Jurkat, Clone E6-1 (cell line): ENCODE measurements around the gene IL6.

Experiments
- DNase-seq: peaks from one replicate; pipeline ENCODE4 v3.0.0-alpha.2; 2011; ENCODE audit warnings: low read depth, low spot score
- H3K4me3 ChIP-seq: 2 replicates; pipeline ENCODE4 v1.5.1; 2011; ENCODE audit warnings: mild to moderate bottlenecking, low read length, control low read depth, moderate library complexity

IL6 gene

DNA sequence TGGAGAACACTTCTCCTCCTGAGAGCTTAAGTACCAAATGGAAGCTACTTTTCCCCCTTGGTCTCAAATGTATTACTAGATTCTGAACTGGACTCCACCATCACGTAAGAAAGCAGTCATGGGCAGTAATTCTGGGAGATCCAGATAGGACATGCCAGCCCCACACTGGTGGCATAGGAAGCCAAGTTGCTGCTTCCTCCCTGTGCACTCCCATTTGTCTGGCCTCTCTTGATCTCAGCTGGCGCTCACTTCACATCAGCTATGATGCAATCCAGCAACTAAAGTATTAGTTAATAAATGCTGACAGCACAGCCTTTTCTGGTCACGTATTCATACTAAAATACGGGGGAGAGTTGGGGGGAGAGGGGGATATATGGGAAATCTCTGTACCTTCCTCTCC is 3.4 kb upstream of the IL6 start:
- DNase-seq, result no peak
- H3K4me3 ChIP-seq, result no peak overlapping the region

GRCh38 chr7:22724861-22725260 is 2.1 kb upstream of the IL6 start:
- no peak for DNase-seq
- no peak overlapping the region for H3K4me3 ChIP-seq

DNA sequence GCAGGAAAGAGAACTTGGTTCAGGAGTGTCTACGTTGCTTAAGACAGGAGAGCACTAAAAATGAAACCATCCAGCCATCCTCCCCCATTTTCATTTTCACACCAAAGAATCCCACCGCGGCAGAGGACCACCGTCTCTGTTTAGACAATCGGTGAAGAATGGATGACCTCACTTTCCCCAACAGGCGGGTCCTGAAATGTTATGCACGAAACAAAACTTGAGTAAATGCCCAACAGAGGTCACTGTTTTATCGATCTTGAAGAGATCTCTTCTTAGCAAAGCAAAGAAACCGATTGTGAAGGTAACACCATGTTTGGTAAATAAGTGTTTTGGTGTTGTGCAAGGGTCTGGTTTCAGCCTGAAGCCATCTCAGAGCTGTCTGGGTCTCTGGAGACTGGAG is 1.4 kb upstream of the IL6 start:
- no peak overlapping the region for H3K4me3 ChIP-seq
- no peak for DNase-seq

GRCh38 chr7:22726345-22726906 is 574 bp upstream of the IL6 start:
- no peak overlapping the region for H3K4me3 ChIP-seq

GRCh38 chr7:22727714-22728035 is 675 bp downstream of the IL6 start:
- no peak for DNase-seq
- no peak overlapping the region for H3K4me3 ChIP-seq

More at GRCh38 chr7:22726345-22726906, 574 bp upstream of the IL6 start:
- DNase-seq, result peak; percentile 38

DNA sequence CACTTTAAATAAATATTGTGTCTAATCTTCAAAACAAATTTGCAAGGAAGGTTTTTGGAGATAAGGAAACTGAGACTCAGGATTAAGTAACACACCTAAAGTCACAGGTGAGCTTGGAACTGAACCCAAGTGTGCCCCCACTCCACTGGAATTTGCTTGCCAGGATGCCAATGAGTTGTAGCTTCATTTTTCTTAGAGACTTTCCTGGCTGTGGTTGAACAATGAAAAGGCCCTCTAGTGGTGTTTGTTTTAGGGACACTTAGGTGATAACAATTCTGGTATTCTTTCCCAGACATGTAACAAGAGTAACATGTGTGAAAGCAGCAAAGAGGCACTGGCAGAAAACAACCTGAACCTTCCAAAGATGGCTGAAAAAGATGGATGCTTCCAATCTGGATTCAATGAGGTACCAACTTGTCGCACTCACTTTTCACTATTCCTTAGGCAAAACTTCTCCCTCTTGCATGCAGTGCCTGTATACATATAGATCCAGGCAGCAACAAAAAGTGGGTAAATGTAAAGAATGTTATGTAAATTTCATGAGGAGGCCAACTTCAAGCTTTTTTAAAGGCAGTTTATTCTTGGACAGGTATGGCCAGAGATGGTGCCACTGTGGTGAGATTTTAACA is 1.5 kb downstream of the IL6 start:
- no peak overlapping the region for H3K4me3 ChIP-seq
- DNase-seq, result no peak

DNA sequence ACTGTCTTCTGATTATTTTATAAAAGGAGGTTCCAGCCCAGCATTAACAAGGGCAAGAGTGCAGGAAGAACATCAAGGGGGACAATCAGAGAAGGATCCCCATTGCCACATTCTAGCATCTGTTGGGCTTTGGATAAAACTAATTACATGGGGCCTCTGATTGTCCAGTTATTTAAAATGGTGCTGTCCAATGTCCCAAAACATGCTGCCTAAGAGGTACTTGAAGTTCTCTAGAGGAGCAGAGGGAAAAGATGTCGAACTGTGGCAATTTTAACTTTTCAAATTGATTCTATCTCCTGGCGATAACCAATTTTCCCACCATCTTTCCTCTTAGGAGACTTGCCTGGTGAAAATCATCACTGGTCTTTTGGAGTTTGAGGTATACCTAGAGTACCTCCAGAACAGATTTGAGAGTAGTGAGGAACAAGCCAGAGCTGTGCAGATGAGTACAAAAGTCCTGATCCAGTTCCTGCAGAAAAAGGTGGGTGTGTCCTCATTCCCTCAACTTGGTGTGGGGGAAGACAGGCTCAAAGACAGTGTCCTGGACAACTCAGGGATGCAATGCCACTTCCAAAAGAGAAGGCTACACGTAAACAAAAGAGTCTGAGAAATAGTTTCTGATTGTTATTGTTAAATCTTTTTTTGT is 2.3 kb downstream of the IL6 start:
- no peak overlapping the region for H3K4me3 ChIP-seq
- DNase-seq, result no peak

- DNase-seq, result no peak
- no peak overlapping the region for H3K4me3 ChIP-seq
These were observed 3.2 kb downstream of the IL6 start for GRCh38 chr7:22730066-22730710.

DNA sequence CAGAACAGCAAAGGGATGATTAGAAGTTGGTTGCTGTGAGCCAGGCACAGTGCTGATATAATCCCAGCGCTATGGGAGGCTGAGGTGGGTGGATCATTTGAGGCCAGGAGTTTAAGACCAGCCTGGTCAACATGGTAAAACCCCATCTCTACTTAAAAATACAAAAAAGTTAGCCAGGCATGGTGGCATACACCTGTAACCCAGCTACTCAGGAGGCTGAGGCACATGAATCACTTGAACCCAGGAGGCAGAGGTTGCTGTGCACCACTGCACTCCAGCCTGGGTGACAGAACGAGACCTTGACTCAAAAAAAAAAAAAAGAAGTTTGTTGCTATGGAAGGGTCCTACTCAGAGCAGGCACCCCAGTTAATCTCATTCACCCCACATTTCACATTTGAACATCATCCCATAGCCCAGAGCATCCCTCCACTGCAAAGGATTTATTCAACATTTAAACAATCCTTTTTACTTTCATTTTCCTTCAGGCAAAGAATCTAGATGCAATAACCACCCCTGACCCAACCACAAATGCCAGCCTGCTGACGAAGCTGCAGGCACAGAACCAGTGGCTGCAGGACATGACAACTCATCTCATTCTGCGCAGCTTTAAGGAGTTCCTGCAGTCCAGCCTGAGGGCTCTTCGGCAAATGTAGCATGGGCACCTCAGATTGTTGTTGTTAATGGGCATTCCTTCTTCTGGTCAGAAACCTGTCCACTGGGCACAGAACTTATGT is 4.1 kb downstream of the IL6 start:
- H3K4me3 ChIP-seq, result no peak overlapping the region
- no peak for DNase-seq

DNA sequence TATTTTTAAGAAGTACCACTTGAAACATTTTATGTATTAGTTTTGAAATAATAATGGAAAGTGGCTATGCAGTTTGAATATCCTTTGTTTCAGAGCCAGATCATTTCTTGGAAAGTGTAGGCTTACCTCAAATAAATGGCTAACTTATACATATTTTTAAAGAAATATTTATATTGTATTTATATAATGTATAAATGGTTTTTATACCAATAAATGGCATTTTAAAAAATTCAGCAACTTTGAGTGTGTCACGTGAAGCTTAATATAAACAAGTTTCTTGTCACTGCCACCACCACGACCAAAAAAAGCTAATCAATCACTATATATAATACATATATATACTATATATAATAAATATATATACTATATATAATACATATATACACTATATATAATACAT is 4.8 kb downstream of the IL6 start:
- no peak for DNase-seq
- H3K4me3 ChIP-seq, result no peak overlapping the region

- no peak for DNase-seq
- no peak overlapping the region for H3K4me3 ChIP-seq
These were observed 5.6 kb downstream of the IL6 start for GRCh38 chr7:22732556-22733126.

DNA sequence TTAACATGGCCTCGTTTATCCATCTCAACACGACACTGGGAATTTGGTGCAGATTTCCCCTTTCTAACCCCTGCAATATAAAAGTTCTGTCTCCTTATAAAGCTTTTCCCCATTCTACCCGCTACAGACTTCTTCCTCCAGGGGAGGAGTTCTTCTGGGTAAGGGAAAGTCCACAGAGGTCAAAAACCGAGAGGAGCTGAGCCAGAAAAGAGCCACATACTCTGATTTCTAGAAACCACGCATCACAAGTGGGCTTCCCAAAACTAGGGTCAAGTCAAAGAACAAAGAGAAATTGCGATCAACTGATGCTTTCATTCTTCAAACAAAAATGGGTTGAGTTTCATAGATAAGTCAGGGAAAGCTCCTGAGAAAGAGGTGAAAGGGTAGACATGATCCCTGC is 6.8 kb downstream of the IL6 start:
- no peak overlapping the region for H3K4me3 ChIP-seq
- DNase-seq, result no peak

DNA sequence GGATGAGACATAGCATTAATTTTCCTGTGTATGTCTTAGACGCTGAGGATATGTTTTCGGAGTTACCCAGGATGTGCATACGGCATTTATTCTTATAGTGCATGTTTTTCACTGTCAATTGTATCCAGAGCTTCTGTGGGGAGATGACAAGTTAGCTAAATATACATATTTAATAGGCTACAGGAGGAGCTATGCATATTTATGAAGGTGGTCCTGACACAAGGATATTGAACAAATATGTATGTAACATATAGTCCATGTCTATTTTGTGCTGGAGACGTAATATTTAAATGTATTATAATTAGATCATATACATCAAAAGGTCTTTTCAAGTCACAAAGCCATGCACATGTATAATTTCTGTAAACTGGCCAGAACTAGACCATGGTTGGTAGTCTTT is 16.0 kb downstream of the IL6 start:
- DNase-seq, result no peak
- H3K4me3 ChIP-seq, result no peak overlapping the region

DNA sequence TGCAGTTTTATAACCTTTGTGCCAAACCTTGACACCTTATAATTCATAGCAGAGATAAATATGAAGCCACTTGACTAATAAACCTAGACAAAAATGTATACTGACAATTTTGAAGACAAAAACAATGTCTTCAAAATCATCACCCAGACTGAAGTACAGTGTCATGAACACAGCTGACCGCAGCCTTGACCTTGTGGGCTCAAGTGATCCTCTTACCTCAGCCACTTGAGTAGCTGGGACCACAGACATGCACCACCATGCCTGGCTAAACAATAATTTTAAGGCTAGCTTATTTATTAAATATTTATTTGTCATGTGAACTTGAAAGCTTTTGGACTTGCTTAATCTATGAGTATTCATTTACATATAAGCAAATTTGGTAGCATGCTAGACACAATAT is 24.3 kb downstream of the IL6 start:
- no peak for DNase-seq
- no peak overlapping the region for H3K4me3 ChIP-seq

GRCh38 chr7:22757338-22757994 is 30.5 kb downstream of the IL6 start:
- H3K4me3 ChIP-seq, result no peak overlapping the region
- no peak for DNase-seq

- H3K4me3 ChIP-seq, result no peak overlapping the region
- DNase-seq, result no peak
These were observed 31.6 kb downstream of the IL6 start for GRCh38 chr7:22758576-22758975.

- DNase-seq, result no peak
These were observed 32.7 kb downstream of the IL6 start for GRCh38 chr7:22759721-22760120.

GRCh38 chr7:22762866-22763265 is 35.9 kb downstream of the IL6 start:
- H3K4me3 ChIP-seq, result no peak overlapping the region
- DNase-seq, result no peak

More at GRCh38 chr7:22759721-22760120, 32.7 kb downstream of the IL6 start:
- no peak overlapping the region for H3K4me3 ChIP-seq

- no peak overlapping the region for H3K4me3 ChIP-seq
- DNase-seq, result no peak
These were observed 38.6 kb downstream of the IL6 start for GRCh38 chr7:22765609-22766008.
